Urinary bladder (tissue), 4 donors: ENCODE data around the gene KCNAB2. TPM values are rescaled to one million over a fixed set of nuclear protein-coding genes. Genes with fewer than 3 reads are reported as not detected.

Experiments used
- DNase-seq: peaks from one replicate; pipeline ENCODE4 v3.0.0-alpha.2; 2015; ENCODE audit errors: extremely low spot score
- H3K27ac ChIP-seq: one replicate; pipeline ENCODE4 v1.5.1; 2013; ENCODE audit warnings: low read depth, mild to moderate bottlenecking, moderate library complexity
- H3K36me3 ChIP-seq: one replicate; pipeline ENCODE4 v1.6.1; 2013; ENCODE audit warnings: mild to moderate bottlenecking, moderate library complexity; ENCODE audit not compliant: insufficient read depth
- H3K4me1 ChIP-seq: one replicate; pipeline ENCODE4 v1.6.1; 2013; ENCODE audit warnings: mild to moderate bottlenecking, moderate library complexity; ENCODE audit not compliant: insufficient read depth
- H3K4me3 ChIP-seq: one replicate; pipeline ENCODE4 v1.5.1; 2013; ENCODE audit warnings: low read depth, low read length
- WGBS: extraction: QIAGEN DNeasy Blood & Tissue Kit; methylation state at CpG from one replicate; pipeline ENCODE4 v1.1.7; 2013; 5-methylcytosine and 5-hydroxymethylcytosine counted together
- polyA plus RNA-seq: library from polyadenylated mRNA; stranded (reverse); fragments of 200-250 nt; gene quantifications from one replicate; pipeline ENCODE4 v1.2.3, GENCODE V29; 2013
- total RNA-seq: library from RNA; depleted of rRNA; stranded (reverse); fragments of >200 nt; gene quantifications from one replicate; pipeline ENCODE4 v1.2.3, GENCODE V29; 2014
- donor health status: healthy with polysubstance abuse.
- donor health status: healthy.

Gene KCNAB2
- total and polyA plus RNA-seq, 2 donors: 3.8 to 13.0 TPM

DNA sequence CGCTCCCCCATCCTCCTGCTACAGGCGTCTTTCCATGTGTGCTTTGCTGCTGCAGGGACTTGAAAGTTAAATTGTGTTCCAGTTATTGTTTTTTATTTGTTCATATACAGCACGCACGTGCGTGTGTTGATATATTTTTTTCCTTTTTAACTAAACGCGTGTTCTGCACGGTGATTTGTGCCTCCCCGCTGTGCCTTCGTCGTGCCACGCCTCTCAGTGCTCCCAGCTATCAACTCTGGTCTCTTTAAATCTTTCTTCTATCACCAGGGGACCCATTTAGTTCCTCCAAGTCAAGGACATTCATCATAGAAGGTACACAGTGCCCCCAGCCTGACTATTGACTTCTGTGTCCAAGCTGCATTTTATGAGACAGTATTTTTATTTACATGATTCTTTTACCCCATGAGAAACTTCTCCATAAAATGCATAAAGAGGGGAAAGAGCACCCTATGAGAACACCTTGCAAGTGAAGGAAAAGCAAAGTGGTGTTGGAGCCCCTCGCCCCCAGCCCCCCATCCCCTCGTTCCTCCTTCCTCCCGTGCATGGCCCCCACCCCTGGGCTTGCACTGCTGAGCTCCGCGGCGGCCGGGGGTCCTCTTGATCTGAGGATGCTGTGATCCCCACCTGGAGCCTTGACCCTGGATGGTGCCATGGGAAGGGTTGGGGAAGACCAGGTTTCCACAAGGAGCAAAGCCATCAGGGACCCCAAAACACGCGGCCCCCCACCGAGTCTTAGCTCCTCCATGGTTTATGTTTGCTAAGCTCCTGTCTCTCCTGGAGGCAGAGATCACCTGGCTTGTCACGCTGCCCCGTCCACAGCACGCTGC lies 45.5 kb downstream of the KCNAB2 start:
- no peak overlapping the region for H3K27ac ChIP-seq
- H3K36me3 ChIP-seq: no peaks in the 10 kb centered on the region
- H3K4me3 ChIP-seq: no peak overlapping the region
- no peak for DNase-seq
- no peaks in the 10 kb centered on the region for H3K4me1 ChIP-seq
- 81% methylated on average over 25 of the region's 25 CpGs for WGBS

DNA sequence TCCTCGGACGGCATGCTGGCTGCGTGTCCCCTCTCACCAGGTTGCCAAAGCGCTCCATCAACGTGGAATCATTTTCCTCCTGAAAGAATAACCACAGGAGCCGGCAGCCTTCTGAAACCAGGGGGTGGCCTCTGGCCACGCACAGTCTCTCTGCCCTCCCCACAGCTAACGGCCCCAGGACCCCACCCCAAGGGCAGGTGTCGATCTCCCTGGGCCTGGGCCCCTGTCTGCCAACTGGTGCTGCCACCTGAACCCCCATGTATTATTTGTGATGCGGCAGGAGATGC lies 46.1 kb downstream of the KCNAB2 start:
- H3K27ac ChIP-seq: no peak overlapping the region
- no peaks in the 10 kb centered on the region for H3K4me1 ChIP-seq
- 81% methylated on average over 10 of the region's 10 CpGs for WGBS
- H3K36me3 ChIP-seq: no peaks in the 10 kb centered on the region
- no peak for DNase-seq
- H3K4me3 ChIP-seq: no peak overlapping the region

DNA sequence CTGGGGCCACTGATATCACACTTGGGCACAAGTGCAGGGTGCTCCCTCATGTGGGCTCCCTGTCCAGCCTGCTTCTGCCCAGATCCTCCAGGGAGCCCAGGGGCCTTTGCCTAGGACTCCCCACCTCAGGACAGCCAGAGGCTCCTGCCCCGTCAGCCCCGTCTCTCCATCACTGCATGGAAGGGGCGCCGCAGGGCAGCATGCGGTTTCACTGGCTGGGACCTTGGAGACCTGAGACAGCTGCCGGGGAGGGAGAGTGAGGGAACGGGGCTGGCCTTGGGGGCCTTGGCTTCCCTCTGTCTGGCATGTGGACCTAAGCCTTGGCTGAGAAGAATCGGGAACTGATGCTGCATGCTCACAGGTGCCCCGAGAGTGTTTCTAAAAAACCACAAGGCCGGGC lies 46.5 kb downstream of the KCNAB2 start:
- WGBS: 87% methylated on average over 10 of the region's 10 CpGs
- H3K4me3 ChIP-seq: no peak overlapping the region
- H3K4me1 ChIP-seq: no peaks in the 10 kb centered on the region
- no peak for DNase-seq
- H3K36me3 ChIP-seq: no peaks in the 10 kb centered on the region
- H3K27ac ChIP-seq: no peak overlapping the region

DNA sequence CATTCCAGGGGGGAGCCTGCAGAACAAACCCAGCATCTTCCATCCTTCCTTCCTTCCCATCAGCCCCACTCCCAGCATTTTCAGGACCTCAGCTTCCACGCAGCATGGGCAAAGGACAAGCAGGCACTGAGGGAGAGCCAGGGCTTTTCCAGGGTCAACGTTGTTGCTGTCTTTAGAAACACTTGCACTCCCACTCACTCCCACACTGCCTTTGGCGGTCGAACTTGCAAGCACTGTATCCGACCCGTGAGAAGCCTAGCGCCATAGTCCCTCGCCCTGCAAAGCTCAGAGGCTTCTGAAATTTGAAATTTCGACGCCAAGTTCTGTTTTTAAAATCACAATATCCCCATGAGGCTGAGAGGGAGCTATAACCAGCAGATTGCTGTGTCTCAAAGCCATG lies 47.4 kb downstream of the KCNAB2 start:
- WGBS: 81% methylated on average over 10 of the region's 10 CpGs

DNA sequence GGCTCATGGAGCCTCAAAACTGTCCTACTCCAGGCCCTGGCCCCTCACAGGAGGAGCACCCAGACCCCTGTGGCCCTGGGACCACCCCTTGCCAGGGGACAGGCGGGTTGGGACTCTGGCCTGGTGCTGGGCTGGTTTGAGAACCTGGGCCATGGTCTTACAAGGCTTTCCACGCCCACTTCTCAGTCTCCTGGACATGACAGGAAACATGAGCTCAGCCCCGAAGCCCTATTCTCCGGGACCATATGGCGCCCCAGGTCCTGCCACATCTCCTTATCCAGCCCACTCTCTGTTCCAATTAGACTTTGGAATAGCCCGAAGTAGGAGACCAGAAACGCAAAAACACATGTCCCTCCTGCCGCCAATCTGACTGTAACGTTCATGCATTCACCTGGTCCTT lies 47.9 kb downstream of the KCNAB2 start:
- H3K27ac ChIP-seq: no peak overlapping the region
- no peak for DNase-seq
- no peaks in the 10 kb centered on the region for H3K36me3 ChIP-seq
- no peaks in the 10 kb centered on the region for H3K4me1 ChIP-seq
- H3K4me3 ChIP-seq: no peak overlapping the region
- 89% methylated on average over 9 of the region's 9 CpGs for WGBS

More for the DNA sequence above, 47.4 kb downstream of the KCNAB2 start:
- Histone ChIP-seq H3K36me3 (no peaks in the 10 kb centered on the region), H3K27ac (no peak overlapping the region), H3K4me3 (no peak overlapping the region), H3K4me1 (no peaks in the 10 kb centered on the region)
- DNase-seq: no peak

DNA sequence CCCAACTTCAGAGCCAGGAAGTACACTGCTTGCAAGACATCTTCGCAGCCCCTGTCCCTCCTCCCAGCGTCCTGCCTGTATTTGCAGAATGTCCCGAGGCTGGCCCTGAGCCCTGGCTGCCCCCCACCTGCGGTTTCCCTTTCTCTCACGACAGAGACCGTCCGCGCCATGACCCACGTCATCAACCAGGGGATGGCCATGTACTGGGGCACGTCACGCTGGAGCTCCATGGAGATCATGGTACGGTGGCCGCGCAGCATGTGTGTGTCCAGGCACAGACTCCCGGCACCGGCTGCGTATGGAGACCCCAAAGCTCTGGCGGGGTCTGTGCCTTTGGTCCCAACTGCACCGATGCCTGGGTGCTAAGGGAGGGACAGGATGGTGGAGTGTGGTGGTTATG lies 48.6 kb downstream of the KCNAB2 start:
- Histone ChIP-seq H3K27ac (no peak overlapping the region), H3K4me3 (no peak overlapping the region), H3K36me3 (no peaks in the 10 kb centered on the region), H3K4me1 (no peaks in the 10 kb centered on the region)
- 94% methylated on average over 19 of the region's 19 CpGs for WGBS
- DNase-seq: no peak

DNA sequence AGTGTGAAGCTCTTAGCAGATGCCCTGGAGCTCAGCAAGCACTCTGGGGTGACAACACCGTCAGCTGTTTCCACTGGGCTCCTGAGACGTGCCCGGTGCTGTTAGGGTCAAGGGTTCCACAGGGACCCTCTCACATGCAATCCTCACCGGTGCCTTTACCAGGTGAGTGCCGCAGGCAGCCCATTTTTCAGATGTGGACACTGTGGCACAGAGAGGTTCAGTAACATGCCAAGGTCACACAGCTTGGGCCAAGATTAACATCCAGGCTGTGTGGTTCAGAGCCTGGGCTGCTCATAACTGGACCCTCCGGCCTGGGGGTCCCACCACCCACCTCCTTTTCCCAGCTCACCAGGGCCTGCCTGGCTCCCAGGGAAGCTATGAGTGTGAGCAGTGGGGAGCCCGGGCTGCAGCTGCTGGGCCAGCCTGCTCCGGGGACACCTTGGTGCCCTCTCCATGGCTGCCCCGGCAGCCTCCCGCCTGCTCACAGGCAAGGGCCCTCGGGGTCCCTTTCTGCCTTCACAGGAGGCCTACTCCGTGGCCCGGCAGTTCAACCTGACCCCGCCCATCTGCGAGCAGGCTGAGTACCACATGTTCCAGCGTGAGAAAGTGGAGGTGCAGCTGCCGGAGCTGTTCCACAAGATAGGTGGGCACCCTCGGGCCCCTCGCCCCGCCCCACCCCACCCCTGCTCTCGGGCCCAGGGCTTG lies 49.3 kb downstream of the KCNAB2 start:
- no peak for DNase-seq
- H3K4me3 ChIP-seq: no peak overlapping the region
- H3K27ac ChIP-seq: no peak overlapping the region
- no peaks in the 10 kb centered on the region for H3K4me1 ChIP-seq
- no peaks in the 10 kb centered on the region for H3K36me3 ChIP-seq
- WGBS: 87% methylated on average over 21 of the region's 21 CpGs

DNA sequence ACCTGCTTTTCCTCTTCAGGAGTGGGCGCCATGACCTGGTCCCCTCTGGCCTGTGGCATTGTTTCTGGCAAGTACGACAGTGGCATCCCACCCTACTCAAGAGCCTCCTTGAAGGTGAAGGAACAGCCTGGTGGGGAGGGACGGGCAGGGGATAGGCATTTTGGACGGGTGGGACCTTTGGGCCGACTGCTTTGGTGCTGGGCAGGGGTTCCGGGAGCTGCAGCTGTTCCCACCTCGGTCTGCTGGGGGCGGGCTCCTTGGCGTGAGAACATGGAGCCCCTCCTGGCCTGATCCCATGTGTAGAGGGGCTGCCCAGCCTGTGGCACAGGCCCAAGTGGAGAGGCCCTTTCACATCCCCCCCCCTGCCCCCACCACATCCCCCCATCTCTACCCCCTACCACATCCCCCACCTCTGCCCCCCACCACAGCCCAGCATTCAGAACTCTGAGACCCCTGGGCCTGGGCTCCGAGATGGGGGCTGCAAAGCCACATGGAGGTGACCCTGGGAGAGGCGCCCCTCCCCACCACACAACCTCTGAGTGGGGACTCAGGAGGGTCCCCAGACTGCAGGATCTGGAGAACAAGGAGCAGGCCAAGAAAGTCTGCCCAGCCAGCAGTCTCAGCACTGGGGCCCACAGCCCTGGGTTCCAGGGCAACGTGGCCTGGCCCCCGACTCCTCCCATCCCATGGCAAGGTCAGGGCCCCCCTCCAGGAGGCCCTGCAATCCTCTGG lies 50.0 kb downstream of the KCNAB2 start:
- DNase-seq: no peak
- Histone ChIP-seq H3K27ac (no peak overlapping the region), H3K4me3 (no peak overlapping the region), H3K36me3 (no peaks in the 10 kb centered on the region), H3K4me1 (no peaks in the 10 kb centered on the region)
- 84% methylated on average over 13 of the region's 13 CpGs for WGBS

DNA sequence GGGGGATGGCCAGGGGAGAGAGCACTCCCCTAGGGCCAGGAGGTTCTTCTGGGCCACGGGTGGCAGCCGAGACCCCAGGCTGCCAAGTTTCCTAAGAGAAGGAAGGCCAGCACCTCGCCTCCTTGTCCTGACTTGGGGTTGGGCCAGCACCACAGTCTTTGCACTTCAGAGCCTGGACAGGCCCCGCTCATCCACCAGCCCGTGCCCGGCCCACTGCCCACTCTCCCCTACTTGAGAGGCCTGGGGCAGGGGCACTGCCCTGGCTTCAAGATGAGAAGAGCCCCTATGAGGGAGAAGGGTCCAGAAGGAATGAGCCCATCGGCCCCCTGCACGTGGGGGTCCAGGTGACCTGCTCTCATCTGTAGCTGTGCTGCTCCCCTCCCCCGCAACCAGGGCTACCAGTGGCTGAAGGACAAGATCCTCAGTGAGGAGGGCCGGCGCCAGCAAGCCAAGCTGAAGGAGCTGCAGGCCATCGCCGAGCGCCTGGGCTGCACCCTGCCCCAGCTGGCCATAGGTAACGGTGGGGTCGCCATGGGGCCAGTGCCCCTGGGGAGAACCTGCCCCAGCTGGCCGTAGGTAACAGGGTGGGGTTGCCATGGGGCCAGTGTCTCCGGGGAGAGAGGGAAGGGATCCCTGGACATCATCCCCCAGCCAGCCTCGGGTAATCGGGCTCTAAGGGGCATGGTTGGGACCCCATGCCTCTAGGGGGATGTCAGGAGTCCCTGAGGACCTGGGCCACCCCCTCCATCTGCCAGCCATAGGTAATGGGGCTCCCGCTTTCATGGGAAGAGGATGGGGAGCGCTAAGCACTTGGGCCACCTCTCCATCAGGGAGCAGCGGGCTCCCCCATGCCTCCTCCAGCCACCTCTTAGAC lies 50.8 kb downstream of the KCNAB2 start:
- DNase-seq: no peak
- Histone ChIP-seq H3K4me3 (no peak overlapping the region), H3K36me3 (no peaks in the 10 kb centered on the region), H3K27ac (no peak overlapping the region), H3K4me1 (no peaks in the 10 kb centered on the region)
- 91% methylated on average over 23 of the region's 23 CpGs for WGBS

DNA sequence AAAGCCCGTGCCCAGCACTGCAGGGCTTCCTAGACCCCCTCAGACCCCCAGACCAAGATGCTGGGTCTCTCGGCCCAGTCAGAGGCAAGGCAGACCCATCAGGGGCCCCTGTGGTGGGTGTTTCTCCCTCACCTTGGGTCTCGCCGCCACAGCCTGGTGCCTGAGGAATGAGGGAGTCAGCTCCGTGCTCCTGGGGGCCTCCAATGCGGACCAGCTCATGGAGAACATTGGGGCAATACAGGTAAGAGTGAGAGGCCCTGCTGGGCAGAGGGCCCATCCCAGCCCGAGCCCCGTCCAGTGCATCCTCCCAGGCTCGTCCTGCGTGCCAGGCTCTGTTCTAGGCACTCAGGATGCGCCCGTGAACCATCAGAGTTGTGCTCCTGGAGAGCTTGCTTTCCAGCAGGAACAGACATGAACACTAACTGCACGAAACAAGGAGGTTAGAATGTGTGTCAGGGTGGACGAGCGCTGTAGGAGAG lies 51.5 kb downstream of the KCNAB2 start:
- Histone ChIP-seq H3K36me3 (no peaks in the 10 kb centered on the region), H3K4me1 (no peaks in the 10 kb centered on the region), H3K4me3 (no peak overlapping the region), H3K27ac (no peak overlapping the region)
- DNase-seq: no peak
- WGBS: 92% methylated on average over 15 of the region's 15 CpGs

DNA sequence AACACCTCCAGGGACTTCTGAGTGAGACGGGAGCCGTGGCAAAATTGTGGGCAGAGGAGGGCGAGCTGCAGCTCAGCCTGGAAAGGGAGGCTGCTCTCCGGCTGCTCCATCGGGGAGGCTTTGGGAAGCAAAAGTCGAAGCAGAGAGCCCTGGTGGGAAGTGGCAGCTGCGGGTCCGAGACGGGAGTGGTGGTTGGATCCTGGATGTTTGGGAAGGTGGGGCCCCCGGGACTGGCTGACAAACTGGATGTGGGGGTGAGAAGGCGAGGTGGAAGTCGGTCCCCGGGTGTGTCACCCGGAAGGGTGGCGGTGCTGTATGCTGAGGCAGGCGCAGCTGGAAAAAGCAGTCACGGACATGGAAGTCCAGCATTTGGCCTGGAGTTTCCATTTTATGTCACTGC lies 52.1 kb downstream of the KCNAB2 start:
- 85% methylated on average over 17 of the region's 17 CpGs for WGBS
- Histone ChIP-seq H3K36me3 (no peaks in the 10 kb centered on the region), H3K4me1 (no peaks in the 10 kb centered on the region), H3K27ac (no peak overlapping the region), H3K4me3 (no peak overlapping the region)
- DNase-seq: no peak

DNA sequence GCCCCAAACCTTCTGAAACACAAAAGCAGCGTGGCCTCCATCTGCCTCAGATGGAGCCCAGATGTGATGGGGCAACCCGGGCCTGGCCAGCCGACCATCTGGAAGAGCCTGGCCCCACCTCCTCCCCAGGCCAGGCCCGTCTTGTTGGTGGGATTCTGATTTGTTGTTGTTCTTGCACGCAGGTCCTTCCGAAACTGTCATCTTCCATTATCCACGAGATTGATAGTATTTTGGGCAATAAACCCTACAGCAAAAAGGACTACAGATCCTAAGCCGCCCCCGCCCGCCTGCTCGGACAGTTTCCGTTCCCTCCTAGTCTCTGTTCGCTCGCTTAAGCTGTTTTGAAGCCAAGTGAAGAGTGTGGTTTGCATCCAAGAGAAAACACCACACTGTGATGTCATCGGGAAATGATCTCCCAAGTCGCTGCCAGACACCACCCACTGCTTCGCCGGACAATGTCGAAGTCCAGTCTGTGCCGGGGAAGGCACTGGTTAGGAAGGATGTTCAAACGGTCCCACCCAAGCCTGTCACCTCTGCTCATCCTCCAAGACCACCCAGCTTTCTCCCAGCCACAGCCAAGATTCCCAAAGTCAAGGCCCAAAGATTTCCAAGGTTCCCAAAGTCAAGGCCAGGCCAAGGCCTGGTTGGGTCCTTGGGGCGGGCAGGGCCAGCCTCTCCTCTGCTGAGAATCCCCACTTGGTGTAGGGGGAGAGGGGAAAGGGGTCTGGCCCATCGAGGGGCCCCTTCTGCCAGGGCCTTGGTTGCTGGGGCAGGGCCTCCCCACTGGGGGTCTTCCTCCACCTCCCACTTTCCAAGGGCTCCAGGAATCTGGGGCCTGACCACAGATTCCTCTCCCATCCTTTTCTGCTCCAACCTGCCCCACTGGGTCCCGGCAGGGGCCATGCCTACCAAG lies 52.9 kb downstream of the KCNAB2 start:
- no peak for DNase-seq
- 58% methylated on average over 24 of the region's 24 CpGs for WGBS
- H3K36me3 ChIP-seq: no peaks in the 10 kb centered on the region
- H3K27ac ChIP-seq: no peak overlapping the region
- H3K4me3 ChIP-seq: no peak overlapping the region
- H3K4me1 ChIP-seq: no peaks in the 10 kb centered on the region
